ENCODE measurements around the gene IVD. TPM values are rescaled to one million over a fixed set of nuclear protein-coding genes. Genes with fewer than 3 reads are reported as not detected.

The IVD gene
- total RNA-seq, 1 donor from 2014 or later: 12.4 TPM

DNA sequence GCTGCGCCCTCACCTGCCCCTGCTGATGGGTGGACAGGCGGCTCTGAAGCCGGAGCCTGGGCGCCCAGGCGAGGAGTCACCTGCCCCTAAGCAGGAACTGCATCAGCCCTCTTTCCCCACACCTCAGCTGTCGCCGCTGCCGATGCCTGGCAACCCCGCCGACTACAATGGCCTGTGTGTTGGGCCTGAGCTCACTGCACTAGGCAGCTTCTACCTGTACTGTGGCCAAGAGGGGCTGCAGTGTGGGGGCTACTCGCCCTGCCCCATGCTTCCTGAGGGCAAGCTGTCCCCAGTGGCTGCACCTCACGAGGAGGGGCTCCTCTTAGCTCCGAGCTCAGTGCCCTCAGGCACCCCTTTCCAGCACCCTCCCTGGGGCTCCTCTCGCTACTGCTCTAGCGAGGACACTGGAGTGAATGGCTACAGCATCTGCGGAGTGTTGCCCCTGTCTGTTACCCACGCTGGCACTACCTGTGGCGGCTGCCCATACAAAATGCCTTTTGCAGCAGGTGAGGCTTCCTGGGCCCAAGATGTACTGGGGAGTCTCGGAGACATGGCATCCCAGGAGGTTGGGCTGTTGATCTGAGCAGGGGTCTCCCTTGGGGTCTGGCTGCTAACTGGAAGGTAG lies 53.9 kb downstream of the IVD start:
- DNase-seq (ENCODE audit: low read depth) (no peak), FAIRE-seq (no peak)
- Histone ChIP-seq H3K36me3 (ENCODE audit: control insufficient read depth, insufficient read depth, low read length) (peaks cover 19% of the 10 kb centered on the region), H3K27me3 (ENCODE audit: control insufficient read depth, insufficient read depth, low read length) (no peaks in the 10 kb centered on the region), H3K4me3 (ENCODE audit: low read depth, low read length) (no peak overlapping the region)
- TF ChIP-seq, protein P1, sequence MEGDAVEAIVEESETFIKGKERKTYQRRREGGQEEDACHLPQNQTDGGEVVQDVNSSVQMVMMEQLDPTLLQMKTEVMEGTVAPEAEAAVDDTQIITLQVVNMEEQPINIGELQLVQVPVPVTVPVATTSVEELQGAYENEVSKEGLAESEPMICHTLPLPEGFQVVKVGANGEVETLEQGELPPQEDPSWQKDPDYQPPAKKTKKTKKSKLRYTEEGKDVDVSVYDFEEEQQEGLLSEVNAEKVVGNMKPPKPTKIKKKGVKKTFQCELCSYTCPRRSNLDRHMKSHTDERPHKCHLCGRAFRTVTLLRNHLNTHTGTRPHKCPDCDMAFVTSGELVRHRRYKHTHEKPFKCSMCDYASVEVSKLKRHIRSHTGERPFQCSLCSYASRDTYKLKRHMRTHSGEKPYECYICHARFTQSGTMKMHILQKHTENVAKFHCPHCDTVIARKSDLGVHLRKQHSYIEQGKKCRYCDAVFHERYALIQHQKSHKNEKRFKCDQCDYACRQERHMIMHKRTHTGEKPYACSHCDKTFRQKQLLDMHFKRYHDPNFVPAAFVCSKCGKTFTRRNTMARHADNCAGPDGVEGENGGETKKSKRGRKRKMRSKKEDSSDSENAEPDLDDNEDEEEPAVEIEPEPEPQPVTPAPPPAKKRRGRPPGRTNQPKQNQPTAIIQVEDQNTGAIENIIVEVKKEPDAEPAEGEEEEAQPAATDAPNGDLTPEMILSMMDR (IDR thresholded peaks at IDR 0.05; ENCODE audit: insufficient read depth, low read length, severe bottlenecking): no peak

- Histone ChIP-seq H3K4me3 (ENCODE audit: low read depth, low read length) (no peak overlapping the region), H3K27me3 (ENCODE audit: control insufficient read depth, insufficient read depth, low read length) (no peaks in the 10 kb centered on the region), H3K36me3 (ENCODE audit: control insufficient read depth, insufficient read depth, low read length) (peaks cover 21% of the 10 kb centered on the region)
- FAIRE-seq: no peak
- TF ChIP-seq, protein P1 (IDR thresholded peaks at IDR 0.05; ENCODE audit: insufficient read depth, low read length, severe bottlenecking): no peak
- DNase-seq (ENCODE audit: low read depth): no peak
These were observed 54.8 kb downstream of the IVD start for GRCh38 chr15:40460404-40460803.

- no peaks in the 10 kb centered on the region for H3K27me3 ChIP-seq (ENCODE audit: control insufficient read depth, insufficient read depth, low read length)
- DNase-seq (ENCODE audit: low read depth) (no peak), FAIRE-seq (no peak)
- TF ChIP-seq, protein P1 (IDR thresholded peaks at IDR 0.05; ENCODE audit: insufficient read depth, low read length, severe bottlenecking): no peak
- no peak overlapping the region for H3K4me3 ChIP-seq (ENCODE audit: low read depth, low read length)
- peaks cover 21% of the 10 kb centered on the region for H3K36me3 ChIP-seq (ENCODE audit: control insufficient read depth, insufficient read depth, low read length)
These were observed 56.4 kb downstream of the IVD start for GRCh38 chr15:40461958-40462357.

DNA sequence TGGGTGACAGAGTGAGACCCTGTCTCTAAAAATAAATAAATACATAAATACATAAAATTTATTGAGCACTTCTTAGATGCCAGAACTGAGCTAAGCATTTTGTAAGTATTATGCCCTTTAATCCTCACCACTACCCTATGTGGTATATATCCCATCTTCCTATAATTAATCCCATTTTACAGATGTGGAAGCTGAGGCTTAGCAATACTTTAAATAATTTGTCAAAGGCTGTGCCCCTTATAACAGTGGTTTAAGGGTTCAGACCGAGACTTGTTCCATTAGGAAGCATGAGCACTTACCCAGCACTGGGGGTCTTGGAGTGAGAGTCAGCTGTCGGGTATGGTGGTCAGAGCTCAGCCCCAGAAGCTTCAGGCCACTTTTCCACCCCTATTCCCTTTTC lies 57.7 kb downstream of the IVD start:
- TF ChIP-seq, protein P1 (IDR thresholded peaks at IDR 0.05; ENCODE audit: insufficient read depth, low read length, severe bottlenecking): no peak
- no peak for DNase-seq (ENCODE audit: low read depth)
- no peak for FAIRE-seq
- Histone ChIP-seq H3K4me3 (ENCODE audit: low read depth, low read length) (no peak overlapping the region), H3K27me3 (ENCODE audit: control insufficient read depth, insufficient read depth, low read length) (no peaks in the 10 kb centered on the region), H3K36me3 (ENCODE audit: control insufficient read depth, insufficient read depth, low read length) (peaks cover 21% of the 10 kb centered on the region)

DNA sequence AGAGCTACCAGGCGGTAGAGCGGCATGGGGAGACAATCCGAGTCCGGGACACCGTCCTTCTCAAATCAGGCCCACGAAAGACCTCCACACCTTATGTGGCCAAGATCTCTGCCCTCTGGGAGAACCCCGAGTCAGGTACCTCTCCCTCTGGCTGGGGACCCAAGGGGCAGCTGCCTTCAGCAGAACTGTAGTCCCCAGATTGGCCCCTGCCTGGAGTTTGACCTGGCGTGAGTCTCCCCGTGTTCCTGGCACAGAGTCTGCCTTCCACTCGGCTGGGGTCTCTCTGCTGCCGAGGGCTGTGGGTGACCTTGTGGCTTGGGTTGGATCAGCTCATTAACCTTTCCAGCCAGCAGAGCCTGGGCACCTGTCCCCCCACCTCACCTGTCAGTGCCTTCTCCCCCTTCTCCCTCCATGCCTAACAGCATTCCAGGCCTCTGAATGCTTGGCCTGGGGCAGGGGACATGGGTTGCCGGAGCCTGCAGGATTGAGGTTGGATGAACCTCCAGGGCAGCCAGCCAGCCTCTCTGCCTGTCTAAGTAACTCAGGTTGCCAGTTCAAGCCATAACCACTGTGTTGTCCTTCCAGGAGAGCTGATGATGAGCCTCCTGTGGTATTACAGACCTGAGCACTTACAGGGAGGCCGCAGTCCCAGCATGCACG lies 58.4 kb downstream of the IVD start:
- TF ChIP-seq, protein P1 (IDR thresholded peaks at IDR 0.05; ENCODE audit: insufficient read depth, low read length, severe bottlenecking): no peak
- Histone ChIP-seq H3K4me3 (ENCODE audit: low read depth, low read length) (no peak overlapping the region), H3K27me3 (ENCODE audit: control insufficient read depth, insufficient read depth, low read length) (no peaks in the 10 kb centered on the region), H3K36me3 (ENCODE audit: control insufficient read depth, insufficient read depth, low read length) (peaks cover 17% of the 10 kb centered on the region)
- DNase-seq (ENCODE audit: low read depth) (no peak), FAIRE-seq (peak; percentile 62)

All from bronchial epithelial cell (primary cell).